Mesendoderm (in vitro differentiated cells): Measurements from ENCODE around the gene BACE2.

Source experiments
- DNase-seq: peaks from one replicate; pipeline ENCODE4 v3.0.0; 2013
- H2AK5ac ChIP-seq: 2 replicates; pipeline ENCODE4 v1.6.1; 2013; ENCODE audit warnings: low read length, inconsistent platforms
- H2BK120ac ChIP-seq: 2 replicates; pipeline ENCODE4 v1.6.1; 2013; ENCODE audit warnings: low read depth, mild to moderate bottlenecking, low read length, moderate library complexity, mixed read lengths
- H2BK15ac ChIP-seq: replicated peaks from 2 replicates; pipeline ENCODE4 v1.6.1; 2013; ENCODE audit warnings: low read depth, mild to moderate bottlenecking, moderate library complexity
- H2BK5ac ChIP-seq: 2 replicates; pipeline ENCODE4 v1.6.1; 2013; ENCODE audit warnings: low read length, inconsistent platforms
- H3K18ac ChIP-seq: 2 replicates; pipeline ENCODE4 v1.6.1; 2013; ENCODE audit warnings: mild to moderate bottlenecking, low read length, mixed read lengths
- H3K23ac ChIP-seq: one replicate; pipeline ENCODE4 v1.6.1; 2013; ENCODE audit warnings: low read length
- H3K27ac ChIP-seq: 2 replicates; pipeline ENCODE4 v1.5.1; 2013; ENCODE audit warnings: low read depth, mild to moderate bottlenecking, inconsistent platforms, low read length, moderate library complexity
- H3K27me3 ChIP-seq: 2 replicates; pipeline ENCODE4 v1.6.1; 2013; ENCODE audit warnings: low read length, control low read depth, mild to moderate bottlenecking, inconsistent platforms; ENCODE audit not compliant: insufficient read depth, poor library complexity
- H3K36me3 ChIP-seq: 2 replicates; pipeline ENCODE4 v1.6.1; 2013; ENCODE audit warnings: low read length, inconsistent platforms; ENCODE audit not compliant: control insufficient read depth, insufficient read depth
- H3K4ac ChIP-seq: one replicate; pipeline ENCODE4 v1.6.1; 2013; ENCODE audit warnings: low read depth, mild to moderate bottlenecking, low read length, moderate library complexity
- H3K4me1 ChIP-seq: 2 replicates; pipeline ENCODE4 v1.6.1; 2013; ENCODE audit warnings: low read depth, low read length, inconsistent platforms; ENCODE audit not compliant: control insufficient read depth
- H3K4me2 ChIP-seq: 2 replicates; pipeline ENCODE4 v1.6.1; 2013; ENCODE audit warnings: low read length
- H3K4me3 ChIP-seq: 2 replicates; pipeline ENCODE4 v1.5.1; 2013; ENCODE audit warnings: mild to moderate bottlenecking, low read length
- H3K56ac ChIP-seq: one replicate; pipeline ENCODE4 v1.6.1; 2013; ENCODE audit warnings: low read length
- H3K79me1 ChIP-seq: 2 replicates; pipeline ENCODE4 v1.6.1; 2013; ENCODE audit warnings: low read length, inconsistent platforms
- H3K79me2 ChIP-seq: 2 replicates; pipeline ENCODE4 v1.6.1; 2013; ENCODE audit warnings: mild to moderate bottlenecking, low read length; ENCODE audit not compliant: control insufficient read depth, insufficient read depth
- H3K9ac ChIP-seq: 2 replicates; pipeline ENCODE4 v1.6.1; 2013; ENCODE audit warnings: low read length, inconsistent platforms
- H4K5ac ChIP-seq: one replicate; pipeline ENCODE4 v1.6.1; 2013; ENCODE audit warnings: low read length
- H4K8ac ChIP-seq: one replicate; pipeline ENCODE4 v1.6.1; 2013; ENCODE audit warnings: low read depth, mild to moderate bottlenecking, control low read depth, low read length, moderate library complexity
- whole genome bisulfite sequencing: extraction: QIAGEN DNeasy Blood & Tissue Kit; methylation state at CpG from one replicate; pipeline ENCODE4 v1.1.7; 2013; ENCODE audit warnings: low lambda C conversion rate, missing lambda C conversion rate; ENCODE audit not compliant: insufficient coverage; ENCODE audit errors: extremely low coverage; 5-methylcytosine and 5-hydroxymethylcytosine counted together

The BACE2 gene

DNA sequence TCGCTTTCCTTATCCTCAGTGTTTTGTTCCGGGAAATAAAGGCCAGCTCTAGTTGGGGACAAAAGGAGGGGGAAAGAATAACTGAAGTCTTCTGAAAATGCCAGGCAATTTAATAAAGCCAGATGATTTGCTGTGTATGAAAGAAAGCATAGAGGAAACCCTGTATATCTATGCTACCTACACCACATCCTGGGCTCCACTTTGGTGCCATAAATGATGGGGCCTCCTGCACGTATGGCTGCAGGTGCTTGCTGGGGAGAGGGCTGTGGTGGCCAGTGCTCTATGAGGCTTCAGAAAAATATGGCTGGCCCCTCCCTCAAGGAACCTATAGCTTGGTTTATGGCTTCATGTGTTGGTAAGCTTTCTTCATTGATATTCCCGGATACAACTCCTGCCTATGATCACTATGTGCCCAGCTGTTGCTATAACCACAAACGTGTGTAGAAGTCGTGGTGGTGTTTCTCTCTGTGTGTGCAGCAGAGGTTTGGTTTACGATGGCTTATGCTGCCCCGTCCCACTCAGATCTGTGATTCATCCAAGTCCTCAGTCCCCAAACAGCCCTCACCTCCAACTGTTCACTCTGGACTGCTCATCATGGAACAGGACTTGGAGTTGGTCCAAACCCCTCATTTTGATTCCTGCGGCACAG lies 59.5 kb downstream of the BACE2 start:
- Histone ChIP-seq H3K79me2 (no peaks in the 10 kb centered on the region), H3K9ac (no peak overlapping the region), H3K4me1 (no peaks in the 10 kb centered on the region), H3K56ac (no peak overlapping the region), H3K36me3 (no peaks in the 10 kb centered on the region), H2BK120ac (no peak overlapping the region), H3K27me3 (no peaks in the 10 kb centered on the region), H3K23ac (no peak overlapping the region), H2BK5ac (no peak overlapping the region), H3K27ac (no peak overlapping the region), H2AK5ac (no peak overlapping the region), H3K18ac (no peak overlapping the region), H3K79me1 (no peaks in the 10 kb centered on the region), H4K8ac (no peak overlapping the region), H2BK15ac (no peak overlapping the region), H3K4me3 (no peak overlapping the region), H4K5ac (no peak overlapping the region), H3K4ac (no peak overlapping the region), H3K4me2 (no peak overlapping the region)
- DNase-seq = no peak
- WGBS = no CpG with 5 or more reads among the region's 9 CpGs

DNA sequence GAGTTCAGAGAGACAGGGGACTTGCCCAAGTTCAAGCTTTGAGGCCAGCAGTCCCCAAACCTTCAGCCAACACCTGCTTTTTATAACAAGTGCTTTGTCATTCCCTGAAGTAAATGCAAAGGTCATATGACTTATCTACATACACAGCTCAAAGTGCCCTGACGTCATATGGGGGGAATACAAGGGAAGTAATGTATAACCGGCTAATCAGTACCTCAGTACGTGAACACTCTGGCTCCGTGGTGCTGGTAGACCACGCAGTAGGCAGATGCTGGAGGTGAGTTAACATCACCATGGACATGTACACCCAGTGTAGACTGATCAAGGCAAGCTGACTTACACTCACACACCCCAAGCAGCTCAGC lies 60.0 kb downstream of the BACE2 start:
- H2BK15ac ChIP-seq = no peak overlapping the region
- no peak overlapping the region for H3K4ac ChIP-seq
- no peak overlapping the region for H4K5ac ChIP-seq
- H3K4me2 ChIP-seq = no peak overlapping the region
- H2AK5ac ChIP-seq = no peak overlapping the region
- H3K36me3 ChIP-seq = no peaks in the 10 kb centered on the region
- no peak overlapping the region for H3K4me3 ChIP-seq
- H3K79me2 ChIP-seq = no peaks in the 10 kb centered on the region
- no peak overlapping the region for H3K23ac ChIP-seq
- no peak overlapping the region for H2BK120ac ChIP-seq
- no peak overlapping the region for H3K9ac ChIP-seq
- no peaks in the 10 kb centered on the region for H3K79me1 ChIP-seq
- H3K4me1 ChIP-seq = no peaks in the 10 kb centered on the region
- H3K18ac ChIP-seq = no peak overlapping the region
- no peak overlapping the region for H4K8ac ChIP-seq
- no peak overlapping the region for H3K56ac ChIP-seq
- no peak overlapping the region for H2BK5ac ChIP-seq
- no peak for DNase-seq
- no peak overlapping the region for H3K27ac ChIP-seq
- no CpG with 5 or more reads among the region's 5 CpGs for WGBS
- no peaks in the 10 kb centered on the region for H3K27me3 ChIP-seq

DNA sequence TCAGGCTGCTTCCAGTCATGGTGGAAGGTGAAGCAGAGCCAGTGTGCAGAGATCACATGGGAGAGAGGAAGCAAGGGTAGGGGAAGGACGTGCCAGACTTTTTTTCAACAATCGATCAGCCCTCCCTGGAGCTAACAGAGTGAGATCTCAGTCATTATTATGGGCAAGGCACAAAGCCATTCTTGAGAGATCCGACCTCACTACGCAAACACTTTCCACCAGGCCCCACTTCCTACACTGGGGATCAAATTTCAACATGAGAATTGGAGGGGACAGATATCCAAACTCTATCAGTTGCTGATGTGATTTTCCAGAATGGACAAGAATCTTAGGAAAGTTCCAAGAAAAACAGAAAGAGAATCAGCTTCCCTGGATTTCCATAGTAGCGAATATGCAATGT lies 60.5 kb downstream of the BACE2 start:
- no peak overlapping the region for H2BK5ac ChIP-seq
- no peak overlapping the region for H3K18ac ChIP-seq
- H3K79me2 ChIP-seq = no peaks in the 10 kb centered on the region
- H3K79me1 ChIP-seq = no peaks in the 10 kb centered on the region
- H3K36me3 ChIP-seq = no peaks in the 10 kb centered on the region
- WGBS = no CpG with 5 or more reads among the region's 5 CpGs
- H3K9ac ChIP-seq = no peak overlapping the region
- no peaks in the 10 kb centered on the region for H3K4me1 ChIP-seq
- H2AK5ac ChIP-seq = no peak overlapping the region
- H2BK120ac ChIP-seq = no peak overlapping the region
- H3K4me3 ChIP-seq = no peak overlapping the region
- H3K4me2 ChIP-seq = no peak overlapping the region
- no peak overlapping the region for H4K5ac ChIP-seq
- no peak overlapping the region for H4K8ac ChIP-seq
- H3K27ac ChIP-seq = no peak overlapping the region
- DNase-seq = no peak
- no peaks in the 10 kb centered on the region for H3K27me3 ChIP-seq
- H3K4ac ChIP-seq = no peak overlapping the region
- no peak overlapping the region for H3K56ac ChIP-seq
- no peak overlapping the region for H2BK15ac ChIP-seq
- no peak overlapping the region for H3K23ac ChIP-seq

DNA sequence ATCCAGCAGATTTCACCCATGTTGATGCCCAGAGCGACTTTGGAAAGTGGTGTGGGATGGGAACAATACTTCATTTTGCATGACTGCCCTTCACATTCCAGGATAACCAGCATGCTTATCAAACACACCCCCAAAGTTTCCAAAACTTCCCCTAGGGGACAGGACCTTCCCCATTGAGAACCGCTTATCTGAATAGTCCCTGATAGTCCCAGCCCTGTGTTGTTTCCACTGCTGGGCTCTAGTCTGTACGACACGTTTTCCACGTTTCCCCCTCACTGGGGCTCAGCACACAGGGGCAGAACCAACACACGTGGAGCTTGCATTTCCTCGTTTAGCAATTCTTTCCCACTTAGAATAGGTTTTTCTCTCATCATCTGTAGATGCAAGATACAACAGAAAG lies 61.0 kb downstream of the BACE2 start:
- Histone ChIP-seq H2BK15ac (no peak overlapping the region), H3K23ac (no peak overlapping the region), H4K8ac (no peak overlapping the region), H3K79me2 (no peaks in the 10 kb centered on the region), H2BK5ac (no peak overlapping the region), H3K9ac (no peak overlapping the region), H3K56ac (no peak overlapping the region), H2BK120ac (no peak overlapping the region), H3K4ac (no peak overlapping the region), H3K18ac (no peak overlapping the region), H3K4me1 (no peaks in the 10 kb centered on the region), H3K36me3 (no peaks in the 10 kb centered on the region), H3K4me2 (no peak overlapping the region), H4K5ac (no peak overlapping the region), H3K79me1 (no peaks in the 10 kb centered on the region), H3K27me3 (no peaks in the 10 kb centered on the region), H3K27ac (no peak overlapping the region), H2AK5ac (no peak overlapping the region), H3K4me3 (no peak overlapping the region)
- no CpG with 5 or more reads among the region's 7 CpGs for WGBS
- DNase-seq = no peak

DNA sequence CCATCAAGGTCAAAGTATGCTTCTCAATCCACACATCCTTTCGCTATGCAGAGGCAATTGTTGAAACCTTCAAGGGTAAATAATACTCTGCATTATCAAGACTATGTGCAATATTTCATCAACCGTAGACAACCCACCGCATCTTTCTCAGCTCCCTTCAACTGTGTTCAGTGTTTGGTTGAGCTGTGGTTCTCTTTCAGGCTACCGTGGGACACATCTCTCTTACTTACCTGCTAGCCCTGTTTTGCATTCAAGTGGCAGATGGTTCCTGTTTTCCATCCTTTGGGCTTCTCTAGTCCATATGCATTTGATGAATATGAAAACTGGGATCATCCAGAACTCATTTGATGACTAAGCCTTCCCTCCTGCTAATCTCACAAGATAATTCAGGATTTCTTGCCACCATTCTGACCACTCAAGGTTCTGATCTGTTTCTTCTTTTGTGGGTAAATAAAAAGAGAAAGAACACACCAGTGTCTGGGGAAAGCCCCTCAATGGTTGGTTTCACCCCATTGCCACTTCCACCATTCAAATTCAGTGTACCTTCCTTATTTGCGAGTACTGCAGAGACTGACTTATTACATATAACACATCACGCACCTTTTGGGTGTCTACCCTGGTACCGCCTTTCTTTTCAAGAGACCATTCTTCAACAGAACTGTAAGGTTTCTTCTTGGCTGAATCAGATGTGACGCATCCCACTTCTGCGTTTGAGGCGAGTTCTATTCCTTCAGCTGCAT lies 61.7 kb downstream of the BACE2 start:
- no peak overlapping the region for H4K8ac ChIP-seq
- no peak overlapping the region for H3K56ac ChIP-seq
- H3K23ac ChIP-seq = no peak overlapping the region
- H3K27me3 ChIP-seq = no peaks in the 10 kb centered on the region
- no peaks in the 10 kb centered on the region for H3K36me3 ChIP-seq
- no peak overlapping the region for H2BK15ac ChIP-seq
- no peaks in the 10 kb centered on the region for H3K79me2 ChIP-seq
- no peak overlapping the region for H3K9ac ChIP-seq
- H3K4me1 ChIP-seq = no peaks in the 10 kb centered on the region
- H2AK5ac ChIP-seq = no peak overlapping the region
- no peaks in the 10 kb centered on the region for H3K79me1 ChIP-seq
- no peak overlapping the region for H2BK120ac ChIP-seq
- no peak overlapping the region for H3K27ac ChIP-seq
- no peak overlapping the region for H3K4ac ChIP-seq
- H3K4me3 ChIP-seq = no peak overlapping the region
- no CpG with 5 or more reads among the region's 10 CpGs for WGBS
- DNase-seq = no peak
- H3K4me2 ChIP-seq = no peak overlapping the region
- H4K5ac ChIP-seq = no peak overlapping the region
- no peak overlapping the region for H3K18ac ChIP-seq
- H2BK5ac ChIP-seq = no peak overlapping the region

DNA sequence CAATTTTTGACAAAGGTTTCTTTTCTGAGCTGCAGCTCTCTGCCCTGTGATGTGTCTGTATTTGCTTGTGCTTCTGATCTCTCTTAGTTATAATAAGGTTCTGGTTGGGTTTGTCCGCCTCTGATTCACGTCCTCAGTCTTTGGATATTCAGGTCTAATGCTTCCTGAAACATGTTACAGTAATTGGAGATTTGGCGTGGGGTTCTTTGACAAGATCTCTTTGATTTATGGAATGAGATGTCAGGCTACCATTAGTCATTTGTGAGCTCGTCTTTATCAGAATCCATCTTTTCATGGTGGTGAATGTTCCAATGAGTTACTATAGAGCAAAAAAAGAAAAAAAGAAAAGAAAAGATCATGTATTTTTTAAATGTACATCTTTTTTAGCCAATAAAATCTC lies 62.5 kb downstream of the BACE2 start:
- no CpG with 5 or more reads among the region's 4 CpGs for WGBS

More for the DNA sequence above, 62.5 kb downstream of the BACE2 start:
- Histone ChIP-seq H3K36me3 (no peaks in the 10 kb centered on the region), H3K56ac (no peak overlapping the region), H2BK5ac (no peak overlapping the region), H3K18ac (no peak overlapping the region), H3K4ac (no peak overlapping the region), H3K4me1 (no peaks in the 10 kb centered on the region), H3K27ac (no peak overlapping the region), H3K79me2 (no peaks in the 10 kb centered on the region), H3K4me3 (no peak overlapping the region), H4K8ac (no peak overlapping the region), H2BK15ac (no peak overlapping the region), H3K23ac (no peak overlapping the region), H3K4me2 (no peak overlapping the region), H3K27me3 (no peaks in the 10 kb centered on the region), H2AK5ac (no peak overlapping the region), H3K79me1 (no peaks in the 10 kb centered on the region), H3K9ac (no peak overlapping the region), H4K5ac (no peak overlapping the region), H2BK120ac (no peak overlapping the region)
- DNase-seq = no peak
